ENCODE measurements around the gene C9. TPM values are rescaled to one million over a fixed set of nuclear protein-coding genes. Genes with fewer than 3 reads are reported as not detected.

C9 gene
- total and polyA plus RNA-seq, 2 of the 4 experiments (the other 2 are of a cell fraction), result not detected

GRCh38 chr5:39267186-39267585 lies 97.1 kb downstream of the C9 start:
- Histone ChIP-seq H3K14ac (replicated peaks; ENCODE audit: low read depth, low read length) (no peak overlapping the region), H3K9me1 (ENCODE audit: insufficient read depth, low read length) (no peaks in the 10 kb centered on the region), H3K4me2 (ENCODE audit: low read depth, low read length) (no peak overlapping the region), H3K4me3 (ENCODE audit: insufficient read depth, low read depth, low read length) (no peak overlapping the region), H2BK20ac (ENCODE audit: low read depth, low read length) (no peak overlapping the region), H3K79me1 (ENCODE audit: low read depth in 1 of 2, low read length in 2 of 2) (no peaks in the 10 kb centered on the region), H3K36me3 (ENCODE audit: control insufficient read depth, insufficient read depth, low read length) (no peaks in the 10 kb centered on the region), H2AFZ (replicated peaks; ENCODE audit: low read length, poor library complexity) (no peak overlapping the region), H3K18ac (ENCODE audit: low read depth, low read length) (no peak overlapping the region), H2BK15ac (ENCODE audit: low read depth, low read length) (no peak overlapping the region), H3K23ac (ENCODE audit: low read depth, low read length) (no peak overlapping the region), H4K20me1 (ENCODE audit: insufficient read depth, low read length) (no peaks in the 10 kb centered on the region), H3K9ac (ENCODE audit: low read depth, low read length) (no peak overlapping the region), H3K4me1 (ENCODE audit: control insufficient read depth, insufficient read depth, low read length) (no peaks in the 10 kb centered on the region), H3K56ac (ENCODE audit: extremely low read depth, insufficient read depth, low read length) (no peak overlapping the region), H2AK5ac (ENCODE audit: low read depth, low read length) (no peak overlapping the region), H2AK9ac (replicated peaks; ENCODE audit: low read depth, low read length, poor library complexity) (no peak overlapping the region), H2BK5ac (ENCODE audit: low read depth, low read length, poor library complexity, severe bottlenecking) (no peak overlapping the region), H3K27ac (ENCODE audit: insufficient read depth, low read length) (no peak overlapping the region), H4K8ac (ENCODE audit: low read depth in 2 of 2, low read length in 2 of 2) (no peak overlapping the region), H3K27me3 (ENCODE audit: control insufficient read depth, insufficient read depth, low read length) (peaks cover 2% of the 10 kb centered on the region; the same call in 1 of the 2 replicates), H2BK120ac (ENCODE audit: low read depth, low read length) (no peak overlapping the region), H4K5ac (ENCODE audit: low read depth, low read length) (no peak overlapping the region), H3K9me3 (ENCODE audit: control insufficient read depth, insufficient read depth, low read length) (no peaks in the 10 kb centered on the region), H3K4ac (ENCODE audit: low read depth, low read length) (no peak overlapping the region), H4K91ac (ENCODE audit: insufficient read depth, low read depth, low read length) (no peak overlapping the region)
- DNase-seq, result no peak
- BruUV-seq (replicated peaks), result no TSS peak
- intact Hi-C loops (cut with micrococcal nuclease), result no loop called here
- WGBS, 2 experiments (ENCODE audit: extremely low coverage in 2 of 2, insufficient read length in 1 of 2), result no CpG with 5 or more reads among the region's 2 CpGs
- ChIA-PET CTCF (no interaction called here), POLR2A (ENCODE audit: unreplicated experiment) (no interaction called here)
- no peak for ATAC-seq (ENCODE audit: low read depth)
- in situ Hi-C loops (cut with MboI; ENCODE audit: low sequenced_read_pairs), result no loop called here
- no peak for TF ChIP-seq MAFK (IDR thresholded peaks at IDR 0.05; ENCODE audit: low read depth, low read length)
- no peak for TF ChIP-seq RFX5 (IDR thresholded peaks at IDR 0.05; ENCODE audit: low read depth, low read length)
- TF ChIP-seq RCOR1 (IDR thresholded peaks at IDR 0.05; ENCODE audit: insufficient replicate concordance, low read length), result no peak
- no peak for TF ChIP-seq POLR2A (IDR thresholded peaks at IDR 0.05; ENCODE audit: low read depth, low read length)
- TF ChIP-seq CEBPB (IDR thresholded peaks at IDR 0.05; ENCODE audit: low read depth, low read length), result no peak
- no peak for TF ChIP-seq SMC3 (IDR thresholded peaks at IDR 0.05; ENCODE audit: low read depth, low read length)
- no peak for TF ChIP-seq RAD21 (IDR thresholded peaks at IDR 0.05; ENCODE audit: low read length)
- TF ChIP-seq CTCF (conservative IDR thresholded peaks at IDR 0.05; ENCODE audit: low read depth, low read length), result no peak
- TF ChIP-seq CHD1 (IDR thresholded peaks at IDR 0.05; ENCODE audit: low read depth, low read length), result no peak
- TF ChIP-seq USF2 (IDR thresholded peaks at IDR 0.05; ENCODE audit: low read depth, low read length), result no peak
- no peak for TF ChIP-seq BHLHE40 (IDR thresholded peaks at IDR 0.05; ENCODE audit: low read depth, low read length)
- no peak for TF ChIP-seq FOS (IDR thresholded peaks at IDR 0.05; ENCODE audit: low read depth, low read length)
- no peak for TF ChIP-seq MAZ (IDR thresholded peaks at IDR 0.05; ENCODE audit: borderline replicate concordance, low read depth, low read length)
- no peak for TF ChIP-seq ELK1 (IDR thresholded peaks at IDR 0.05; ENCODE audit: borderline replicate concordance, low read depth, low read length)
- dilution Hi-C loops (cut with HindIII; ENCODE audit: low sequenced_read_pairs, unreplicated experiment), result no loop called here
